GM20000 (cell line): ENCODE measurements around the gene CMC2.

Experiments used
- DNase-seq: peaks from one replicate; pipeline ENCODE4 v3.0.0; 2012; ENCODE audit warnings: low spot score
- TF ChIP-seq, protein P1 (sequence below): IDR thresholded peaks from 2 replicates; pipeline ENCODE4 v1.5.1; 2012; ENCODE audit warnings: mild to moderate bottlenecking, control low read depth; ENCODE audit errors: extremely low read depth, missing control alignments

Gene CMC2

DNA sequence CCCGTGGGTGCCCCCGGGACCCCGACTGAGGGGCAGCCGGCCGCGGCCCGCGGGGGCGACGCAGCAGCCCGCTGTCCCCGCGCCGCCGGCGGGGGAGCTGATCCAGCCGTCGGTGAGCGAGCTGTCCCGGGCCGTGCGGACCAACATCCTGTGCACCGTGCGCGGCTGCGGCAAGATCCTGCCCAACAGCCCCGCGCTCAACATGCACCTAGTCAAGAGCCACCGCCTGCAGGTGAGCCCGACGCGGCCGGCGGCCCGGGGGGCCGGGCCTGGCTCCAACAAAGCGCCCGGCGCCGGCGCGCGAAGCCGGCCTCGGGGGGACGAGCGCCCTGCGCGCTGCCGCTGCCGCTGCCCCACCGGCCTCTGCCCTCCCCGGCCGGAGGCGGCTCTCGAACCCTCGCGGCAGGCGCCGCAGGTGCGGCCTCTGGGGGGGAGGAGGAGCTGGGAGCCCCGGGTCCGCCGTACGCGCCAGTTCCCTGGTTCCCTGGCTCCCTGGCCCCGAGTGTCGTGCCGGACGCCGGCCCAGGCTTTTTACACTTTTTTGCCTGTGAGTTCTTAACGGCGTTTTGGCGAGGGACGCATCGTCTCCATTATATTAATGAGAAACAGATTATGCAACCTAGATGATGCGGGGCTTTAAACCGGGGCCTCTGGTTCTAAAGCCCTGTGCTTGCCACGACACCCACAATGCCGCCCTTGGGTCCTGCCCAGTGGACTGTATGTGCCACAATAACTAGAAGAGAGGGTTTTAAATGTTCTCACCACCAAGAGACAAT is 29.5 kb upstream of the CMC2 start:
- TF ChIP-seq, protein P1, sequence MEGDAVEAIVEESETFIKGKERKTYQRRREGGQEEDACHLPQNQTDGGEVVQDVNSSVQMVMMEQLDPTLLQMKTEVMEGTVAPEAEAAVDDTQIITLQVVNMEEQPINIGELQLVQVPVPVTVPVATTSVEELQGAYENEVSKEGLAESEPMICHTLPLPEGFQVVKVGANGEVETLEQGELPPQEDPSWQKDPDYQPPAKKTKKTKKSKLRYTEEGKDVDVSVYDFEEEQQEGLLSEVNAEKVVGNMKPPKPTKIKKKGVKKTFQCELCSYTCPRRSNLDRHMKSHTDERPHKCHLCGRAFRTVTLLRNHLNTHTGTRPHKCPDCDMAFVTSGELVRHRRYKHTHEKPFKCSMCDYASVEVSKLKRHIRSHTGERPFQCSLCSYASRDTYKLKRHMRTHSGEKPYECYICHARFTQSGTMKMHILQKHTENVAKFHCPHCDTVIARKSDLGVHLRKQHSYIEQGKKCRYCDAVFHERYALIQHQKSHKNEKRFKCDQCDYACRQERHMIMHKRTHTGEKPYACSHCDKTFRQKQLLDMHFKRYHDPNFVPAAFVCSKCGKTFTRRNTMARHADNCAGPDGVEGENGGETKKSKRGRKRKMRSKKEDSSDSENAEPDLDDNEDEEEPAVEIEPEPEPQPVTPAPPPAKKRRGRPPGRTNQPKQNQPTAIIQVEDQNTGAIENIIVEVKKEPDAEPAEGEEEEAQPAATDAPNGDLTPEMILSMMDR = no peak
- DNase-seq = peak; percentile 69

DNA sequence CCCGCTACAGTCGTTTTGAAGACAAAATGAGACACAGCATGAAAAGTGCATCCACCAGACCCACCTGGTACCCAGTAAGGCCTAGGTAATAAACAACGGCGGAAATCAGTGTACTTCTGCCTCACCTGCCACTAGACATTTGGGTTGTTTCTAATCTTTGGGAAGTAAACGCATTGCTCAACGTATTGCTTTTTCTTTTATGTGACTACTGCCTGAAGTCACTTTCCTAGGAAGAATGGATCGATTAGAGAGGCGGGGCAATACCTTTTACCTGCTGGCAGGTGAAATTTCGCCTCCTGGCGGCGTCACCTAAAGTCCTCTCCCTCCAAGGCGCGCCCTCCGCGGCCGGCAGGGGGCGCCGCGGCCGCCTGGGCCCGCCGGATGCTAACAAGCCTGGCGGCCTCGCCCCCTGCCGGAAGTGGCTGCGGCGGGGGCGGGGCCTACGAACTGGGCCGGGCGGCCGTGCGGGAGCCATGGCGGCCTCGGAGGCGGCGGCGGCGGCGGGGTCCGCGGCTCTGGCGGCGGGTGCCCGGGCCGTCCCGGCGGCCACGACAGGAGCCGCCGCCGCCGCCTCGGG is 28.8 kb upstream of the CMC2 start, which contains the start of gene ATMIN:
ATMIN (plus strand) TSS at position 445 of the 577 bp plus-strand sequence; CDS start at position 474, 29 bp downstream.
- peak; percentile 99 for DNase-seq
- TF ChIP-seq, protein P1 = peak; percentile 99

DNA sequence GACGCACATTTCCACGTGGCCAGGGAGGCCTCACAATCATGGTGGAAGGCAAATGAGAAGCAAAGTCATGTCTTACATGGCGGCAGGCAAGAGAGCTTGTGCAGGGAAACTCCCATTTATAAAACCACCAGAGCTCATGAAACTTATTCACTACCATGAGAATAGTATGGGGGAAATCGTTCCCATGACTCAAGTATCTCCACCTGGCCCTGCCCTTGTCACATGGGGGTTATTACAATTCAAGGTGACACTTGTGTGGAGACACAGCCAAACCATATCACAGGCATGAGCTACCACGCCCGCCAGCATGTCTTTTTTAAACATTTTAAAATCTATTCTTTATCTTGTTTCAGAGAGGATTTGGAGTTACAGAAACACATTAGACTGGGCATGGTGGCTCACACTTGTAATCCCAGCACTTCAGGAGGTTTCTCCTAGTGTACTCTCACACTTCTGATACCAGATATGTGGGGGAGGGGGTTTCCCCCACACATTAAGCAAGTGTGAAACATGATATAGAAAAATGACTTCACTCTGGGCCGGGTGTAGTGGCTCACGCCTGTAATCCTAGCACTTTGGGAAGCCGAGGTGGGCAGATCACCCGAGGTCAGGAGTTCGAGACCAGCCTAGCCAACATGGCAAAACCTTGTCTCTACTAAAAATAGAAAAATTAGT is 23.4 kb upstream of the CMC2 start:
- no peak for DNase-seq
- TF ChIP-seq, protein P1 = no peak

DNA sequence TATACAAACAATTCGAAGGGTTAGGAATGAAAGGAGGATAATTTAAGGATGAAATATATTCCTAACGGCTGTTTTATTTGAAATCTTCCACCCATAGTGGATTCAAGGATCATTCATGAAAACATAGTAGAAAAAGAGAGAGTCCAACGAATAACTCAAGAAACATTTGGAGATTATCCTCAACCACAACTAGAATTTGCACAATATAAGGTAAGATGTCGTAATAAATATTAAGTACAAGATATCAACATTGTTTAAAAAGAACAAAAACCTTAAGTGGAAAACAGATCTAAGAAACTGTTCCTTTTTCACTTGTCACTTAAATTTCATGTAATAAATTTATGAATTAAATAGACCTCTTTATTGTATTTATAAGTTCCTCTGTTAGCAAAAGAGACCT is 19.7 kb upstream of the CMC2 start:
- no peak for DNase-seq
- TF ChIP-seq, protein P1 = no peak

DNA sequence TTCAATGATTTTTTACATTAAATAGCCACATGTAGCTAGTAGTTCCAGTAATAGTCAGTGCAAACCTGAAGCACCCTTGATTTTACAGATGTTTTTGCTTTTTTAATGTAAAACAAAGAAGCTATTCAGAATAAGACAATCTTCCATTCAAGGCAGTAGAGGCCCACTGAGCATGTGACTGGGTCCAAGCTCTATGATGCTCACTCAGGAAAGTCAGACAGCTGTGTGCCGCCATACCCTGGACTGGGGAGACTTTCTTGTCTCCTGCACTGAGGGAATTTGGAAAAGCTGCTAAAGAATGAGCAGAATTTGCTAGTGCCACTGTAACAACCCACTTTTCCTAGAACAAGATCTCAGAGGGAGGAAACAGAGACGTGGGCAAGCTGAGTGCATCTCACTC is 11.8 kb upstream of the CMC2 start:
- no peak for DNase-seq
- TF ChIP-seq, protein P1 = no peak

DNA sequence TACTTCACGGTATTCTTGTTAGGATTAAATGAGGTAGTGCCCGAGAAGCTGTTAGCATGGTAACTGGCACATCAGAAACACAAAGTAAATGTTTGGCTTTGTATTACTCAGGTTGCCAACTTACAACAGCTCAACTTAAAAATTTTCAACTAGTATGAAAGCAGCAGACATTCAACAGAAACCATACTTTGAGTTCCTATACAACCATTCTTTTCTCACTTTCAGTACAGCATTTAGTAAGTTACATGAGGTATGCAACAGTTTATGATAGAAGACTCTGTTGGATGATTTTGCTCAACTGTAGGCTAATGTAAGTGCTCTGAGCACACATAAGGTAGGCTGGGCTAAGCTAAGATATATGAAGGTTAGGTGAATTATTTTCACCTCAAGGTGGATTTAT is 8.0 kb upstream of the CMC2 start:
- TF ChIP-seq, protein P1 = no peak

DNA sequence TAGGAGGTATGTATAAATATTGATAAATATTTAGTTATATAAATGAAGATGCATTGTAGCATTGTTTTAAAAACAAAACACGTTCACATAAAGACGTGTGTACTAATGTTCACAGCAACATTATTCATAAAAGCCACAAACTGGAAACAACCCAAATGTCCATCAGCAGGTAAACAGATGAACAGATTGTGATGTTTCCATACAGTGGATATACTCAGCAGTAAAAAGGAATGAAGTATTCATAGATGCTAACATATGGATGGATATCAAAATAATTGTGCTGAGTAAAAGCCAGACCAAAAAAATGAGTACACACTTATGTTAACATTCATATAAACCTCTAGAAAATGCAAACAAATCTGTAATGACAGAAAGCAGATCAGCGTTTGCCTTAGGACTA is 6.3 kb upstream of the CMC2 start:
- no peak for DNase-seq

More for the DNA sequence above, 8.0 kb upstream of the CMC2 start:
- DNase-seq = no peak

More for the DNA sequence above, 6.3 kb upstream of the CMC2 start:
- TF ChIP-seq, protein P1 = no peak
